Brain microvascular endothelial cell (primary cell): Measurements from ENCODE around the gene CD226.
A peak's percentile ranks its signal among the peaks of the same experiment; 100 is the strongest.

ENCODE experiments used
- DNase-seq: peaks from one replicate; pipeline ENCODE4 v3.0.0-alpha.2; 2020
- H3K27ac ChIP-seq: fragments of 250-450 bp; sonication (Bioruptor Pico); 2 replicates; pipeline ENCODE4 v1.5.1; 2020; ENCODE audit warnings: mild to moderate bottlenecking, moderate library complexity
- H3K27me3 ChIP-seq: fragments of 250-450 bp; sonication (Bioruptor Pico); replicated peaks from 2 replicates; pipeline ENCODE4 v1.5.1; 2020; ENCODE audit warnings: mild to moderate bottlenecking
- H3K36me3 ChIP-seq: fragments of 250-450 bp; sonication (Bioruptor Pico); replicated peaks from 2 replicates; pipeline ENCODE4 v1.5.1; 2020; ENCODE audit warnings: mild to moderate bottlenecking
- H3K4me3 ChIP-seq: 2 replicates; pipeline ENCODE4 v1.5.1; 2011; ENCODE audit warnings: low read depth, mild to moderate bottlenecking, control low read depth, low read length, moderate library complexity
- in situ Hi-C: cut with HindIII; loops from 2 replicates; pipeline ENCODE4 v1.10.0; 2017; ENCODE audit warnings: low sequenced_read_pairs, low pct_ligation_motif_present
- TF ChIP-seq, protein P1 (sequence below): IDR thresholded peaks from 2 replicates; pipeline ENCODE4 v1.5.1; 2011; ENCODE audit warnings: low read depth, mild to moderate bottlenecking, moderate library complexity, low read length, control low read depth, inconsistent platforms; ENCODE audit errors: missing control alignments

CD226 gene

DNA sequence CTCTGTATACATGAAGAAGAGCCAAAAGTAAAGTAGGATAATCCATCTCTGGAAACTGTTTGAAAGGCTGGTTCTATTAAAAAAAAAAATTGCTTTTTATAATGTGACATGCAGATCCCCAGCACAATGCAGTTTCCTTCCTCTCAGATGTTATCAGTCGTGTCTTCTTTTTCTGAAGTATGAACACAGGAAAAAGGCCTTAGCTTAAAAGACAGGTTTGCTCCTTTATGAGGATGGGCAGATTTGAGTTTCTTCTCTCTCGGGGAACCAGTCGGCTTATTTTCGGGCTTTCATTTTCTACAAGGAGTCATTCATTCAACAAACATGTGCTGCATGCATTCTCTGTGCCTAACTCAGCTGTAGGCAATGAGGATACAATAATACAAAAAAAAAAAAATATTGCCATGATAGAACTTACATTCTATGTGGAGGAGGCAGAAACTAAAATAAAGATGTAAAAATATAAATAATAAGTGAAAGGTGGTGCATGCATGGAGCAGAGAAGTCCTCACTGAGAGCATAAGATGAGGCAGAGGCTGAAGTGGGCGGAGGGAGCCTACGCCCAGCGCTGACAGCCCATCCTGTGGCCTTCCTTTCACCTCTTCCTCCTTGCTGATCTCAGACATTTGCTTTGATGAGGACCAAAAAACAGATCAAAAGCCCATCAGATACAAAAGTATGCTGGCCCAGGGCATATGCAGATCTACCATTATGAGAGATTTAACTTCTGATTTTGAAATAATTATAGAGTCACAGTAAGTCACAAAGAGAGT, at the start of gene CD226:
CD226 (minus strand) TSS at position 513 of the 773 bp plus-strand sequence; CDS start at position 46, 467 bp downstream.
- no peaks in the 10 kb centered on the region for H3K36me3 ChIP-seq
- in situ Hi-C loops = no loop called here
- H3K4me3 ChIP-seq = no peak within 1 kb of the TSS
- no peaks in the 10 kb centered on the region for H3K27me3 ChIP-seq
- no peak for DNase-seq
- TF ChIP-seq, protein P1, sequence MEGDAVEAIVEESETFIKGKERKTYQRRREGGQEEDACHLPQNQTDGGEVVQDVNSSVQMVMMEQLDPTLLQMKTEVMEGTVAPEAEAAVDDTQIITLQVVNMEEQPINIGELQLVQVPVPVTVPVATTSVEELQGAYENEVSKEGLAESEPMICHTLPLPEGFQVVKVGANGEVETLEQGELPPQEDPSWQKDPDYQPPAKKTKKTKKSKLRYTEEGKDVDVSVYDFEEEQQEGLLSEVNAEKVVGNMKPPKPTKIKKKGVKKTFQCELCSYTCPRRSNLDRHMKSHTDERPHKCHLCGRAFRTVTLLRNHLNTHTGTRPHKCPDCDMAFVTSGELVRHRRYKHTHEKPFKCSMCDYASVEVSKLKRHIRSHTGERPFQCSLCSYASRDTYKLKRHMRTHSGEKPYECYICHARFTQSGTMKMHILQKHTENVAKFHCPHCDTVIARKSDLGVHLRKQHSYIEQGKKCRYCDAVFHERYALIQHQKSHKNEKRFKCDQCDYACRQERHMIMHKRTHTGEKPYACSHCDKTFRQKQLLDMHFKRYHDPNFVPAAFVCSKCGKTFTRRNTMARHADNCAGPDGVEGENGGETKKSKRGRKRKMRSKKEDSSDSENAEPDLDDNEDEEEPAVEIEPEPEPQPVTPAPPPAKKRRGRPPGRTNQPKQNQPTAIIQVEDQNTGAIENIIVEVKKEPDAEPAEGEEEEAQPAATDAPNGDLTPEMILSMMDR = no peak
- H3K27ac ChIP-seq = no peak within 1 kb of the TSS

DNA sequence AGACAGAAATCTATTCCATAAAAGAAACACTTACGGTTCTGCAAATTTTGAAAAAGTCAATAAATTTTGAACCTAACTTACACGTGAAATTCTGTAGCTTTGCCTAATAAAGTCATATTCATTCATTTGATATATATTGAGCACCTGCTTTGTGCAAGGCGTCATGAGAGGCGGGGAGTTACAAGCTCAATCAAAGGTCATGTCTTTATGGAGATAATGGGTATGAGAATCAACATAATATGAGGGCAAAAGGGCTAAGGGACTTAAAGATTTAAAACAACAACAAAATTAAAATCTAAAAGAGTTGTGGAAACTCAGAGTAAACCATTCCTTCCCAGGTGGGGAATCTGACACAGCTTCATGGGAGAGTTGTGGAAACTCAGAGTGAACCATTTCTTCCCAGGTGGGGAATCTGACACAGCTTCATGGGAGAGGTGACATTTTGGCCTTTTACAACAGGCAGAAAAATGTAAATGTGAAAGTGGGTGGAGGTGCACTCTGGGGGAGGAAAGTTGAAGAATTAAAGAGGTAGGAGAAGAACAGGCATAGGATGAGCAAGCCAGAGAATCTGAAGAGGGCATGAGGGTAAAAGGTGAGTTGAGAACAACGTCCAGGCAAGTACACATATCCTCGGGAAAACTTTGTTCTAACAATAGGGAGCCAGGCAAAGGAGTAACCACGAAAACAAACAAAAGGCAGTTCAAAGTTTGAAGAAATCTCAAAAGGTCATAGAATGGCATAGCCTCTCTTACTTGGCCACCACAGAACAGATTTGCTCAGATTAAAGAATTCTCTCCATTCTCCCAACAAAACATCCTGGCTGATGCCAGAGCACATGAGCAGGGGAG, 49.5 kb upstream of the CD226 start:
- Histone ChIP-seq H3K27ac (no peak overlapping the region), H3K36me3 (no peaks in the 10 kb centered on the region), H3K27me3 (no peaks in the 10 kb centered on the region), H3K4me3 (no peak overlapping the region)
- in situ Hi-C loops = no loop called here
- TF ChIP-seq, protein P1 = no peak
- no peak for DNase-seq

DNA sequence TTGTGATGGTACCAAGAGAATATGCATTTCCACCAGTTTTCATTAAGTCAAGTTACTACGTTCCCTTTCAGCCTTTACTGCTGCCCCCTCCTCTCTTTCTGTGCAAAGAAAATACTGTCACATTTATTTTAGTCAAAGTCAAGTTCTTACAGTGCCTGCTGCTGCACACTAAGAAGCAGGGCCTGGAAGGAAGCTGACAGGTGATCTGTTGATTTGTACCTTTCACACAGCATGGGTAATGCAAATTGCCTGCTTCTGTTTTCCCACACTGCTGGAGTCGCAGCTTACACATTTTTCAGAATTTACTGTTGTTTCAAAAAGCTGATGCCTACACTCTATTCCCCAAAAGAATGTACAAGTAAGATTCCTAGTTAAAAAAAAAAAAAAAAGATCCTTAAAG, 48.7 kb upstream of the CD226 start:
- Histone ChIP-seq H3K36me3 (no peaks in the 10 kb centered on the region), H3K4me3 (no peak overlapping the region), H3K27me3 (no peaks in the 10 kb centered on the region), H3K27ac (no peak overlapping the region)
- no peak for DNase-seq
- in situ Hi-C loops = no loop called here
- TF ChIP-seq, protein P1 = no peak

DNA sequence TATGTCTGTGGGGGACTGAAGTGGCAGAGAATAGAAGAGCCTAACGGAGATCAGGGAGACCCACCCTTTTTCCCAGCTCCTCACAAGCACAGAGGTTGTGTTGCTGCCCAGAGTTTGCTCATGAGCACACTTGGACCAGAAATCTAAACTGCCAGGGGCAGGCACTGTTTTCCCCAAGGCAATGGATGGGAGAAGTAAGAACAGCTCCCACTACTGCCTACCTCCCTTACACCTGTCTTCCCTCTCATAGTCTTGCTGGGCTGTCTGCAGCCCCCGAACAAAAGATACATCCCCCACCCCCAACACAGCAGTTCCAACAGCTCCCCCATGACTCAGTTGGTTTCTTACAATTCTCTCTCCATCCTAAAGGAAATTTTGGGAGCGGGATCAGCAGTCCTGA, 48.1 kb upstream of the CD226 start:
- Histone ChIP-seq H3K27ac (no peak overlapping the region), H3K4me3 (no peak overlapping the region), H3K27me3 (no peaks in the 10 kb centered on the region), H3K36me3 (no peaks in the 10 kb centered on the region)
- TF ChIP-seq, protein P1 = no peak
- DNase-seq = no peak
- in situ Hi-C loops = no loop called here

DNA sequence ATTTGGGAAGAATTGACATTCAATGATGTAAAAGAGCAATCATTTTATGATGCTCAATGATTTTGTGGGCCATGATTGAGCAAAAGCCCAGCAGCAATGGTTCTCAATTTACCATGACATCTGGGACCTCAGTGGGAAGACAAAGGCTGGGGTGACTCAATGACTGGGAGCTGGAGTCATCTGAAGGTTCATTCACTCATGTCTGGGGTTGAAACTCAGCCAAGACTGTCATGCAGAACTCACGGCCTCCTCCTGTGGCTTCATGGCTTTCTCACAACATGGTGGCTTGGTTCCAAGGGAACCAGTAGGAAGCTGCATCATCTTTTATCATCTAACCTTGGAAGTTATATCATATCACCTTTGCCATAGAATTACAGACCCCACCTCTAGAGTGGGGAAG, 45.1 kb upstream of the CD226 start:
- TF ChIP-seq, protein P1 = no peak
- H3K4me3 ChIP-seq = no peak overlapping the region
- H3K27me3 ChIP-seq = no peaks in the 10 kb centered on the region
- DNase-seq = peak; percentile 74
- in situ Hi-C loops = no loop called here
- H3K27ac ChIP-seq = no peak overlapping the region
- H3K36me3 ChIP-seq = no peaks in the 10 kb centered on the region
